ENCODE measurements around the gene LRIT3. TPM values are rescaled to one million over a fixed set of nuclear protein-coding genes. Genes with fewer than 3 reads are reported as not detected.

The LRIT3 gene
- total and polyA plus RNA-seq, 8 donors = 0.12 to 0.73 (median 0.44) TPM

DNA sequence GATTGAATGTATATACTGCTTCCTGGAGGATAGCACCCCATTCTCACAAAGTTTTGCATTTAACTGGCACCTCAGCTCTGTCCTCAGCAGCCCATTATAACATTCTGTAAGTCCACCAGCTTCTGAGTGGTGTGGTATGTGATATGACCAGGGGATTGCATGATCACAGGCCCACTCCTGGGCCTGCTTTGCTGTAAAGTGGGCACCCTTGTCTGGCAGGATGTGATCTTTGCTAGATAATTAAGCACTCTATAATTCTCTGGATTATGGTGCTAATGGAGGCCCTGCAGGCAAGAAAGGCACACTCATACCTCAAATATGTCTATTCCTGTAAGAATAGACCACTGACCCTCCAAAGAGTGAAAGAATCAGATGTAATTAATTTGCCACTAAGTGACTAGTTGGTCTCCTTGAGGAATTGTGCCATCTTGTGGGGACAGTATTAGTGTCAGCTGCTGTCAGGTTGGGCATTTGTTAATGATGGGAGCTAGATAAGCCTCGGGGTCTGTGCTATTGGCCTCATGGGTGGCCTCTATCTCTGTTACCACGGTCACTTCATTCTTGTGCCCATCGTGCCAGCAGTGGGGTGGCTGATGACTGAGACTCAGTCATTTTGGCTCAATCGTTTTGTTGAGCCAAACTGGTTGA lies 43.9 kb upstream of the LRIT3 start:
- peak in 1 of 4 donors; percentile 47 for DNase-seq
- Histone ChIP-seq H3K27me3 (no peaks in the 10 kb centered on the region), H3K36me3 (no peaks in the 10 kb centered on the region), H3K4me1 (peaks cover 0 to 9% of the 10 kb centered on the region in 2 donors), H3K4me3 (no peak overlapping the region), H3K27ac (no peak overlapping the region), H3K9me3 (no peaks in the 10 kb centered on the region)
- intact Hi-C loops (cut with DNase I) = no loop called here
- TF ChIP-seq, protein P1, sequence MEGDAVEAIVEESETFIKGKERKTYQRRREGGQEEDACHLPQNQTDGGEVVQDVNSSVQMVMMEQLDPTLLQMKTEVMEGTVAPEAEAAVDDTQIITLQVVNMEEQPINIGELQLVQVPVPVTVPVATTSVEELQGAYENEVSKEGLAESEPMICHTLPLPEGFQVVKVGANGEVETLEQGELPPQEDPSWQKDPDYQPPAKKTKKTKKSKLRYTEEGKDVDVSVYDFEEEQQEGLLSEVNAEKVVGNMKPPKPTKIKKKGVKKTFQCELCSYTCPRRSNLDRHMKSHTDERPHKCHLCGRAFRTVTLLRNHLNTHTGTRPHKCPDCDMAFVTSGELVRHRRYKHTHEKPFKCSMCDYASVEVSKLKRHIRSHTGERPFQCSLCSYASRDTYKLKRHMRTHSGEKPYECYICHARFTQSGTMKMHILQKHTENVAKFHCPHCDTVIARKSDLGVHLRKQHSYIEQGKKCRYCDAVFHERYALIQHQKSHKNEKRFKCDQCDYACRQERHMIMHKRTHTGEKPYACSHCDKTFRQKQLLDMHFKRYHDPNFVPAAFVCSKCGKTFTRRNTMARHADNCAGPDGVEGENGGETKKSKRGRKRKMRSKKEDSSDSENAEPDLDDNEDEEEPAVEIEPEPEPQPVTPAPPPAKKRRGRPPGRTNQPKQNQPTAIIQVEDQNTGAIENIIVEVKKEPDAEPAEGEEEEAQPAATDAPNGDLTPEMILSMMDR (IDR thresholded peaks at IDR 0.05) = peak in 1 of 2 donors; percentile 25
- ATAC-seq = peak; percentile 69

DNA sequence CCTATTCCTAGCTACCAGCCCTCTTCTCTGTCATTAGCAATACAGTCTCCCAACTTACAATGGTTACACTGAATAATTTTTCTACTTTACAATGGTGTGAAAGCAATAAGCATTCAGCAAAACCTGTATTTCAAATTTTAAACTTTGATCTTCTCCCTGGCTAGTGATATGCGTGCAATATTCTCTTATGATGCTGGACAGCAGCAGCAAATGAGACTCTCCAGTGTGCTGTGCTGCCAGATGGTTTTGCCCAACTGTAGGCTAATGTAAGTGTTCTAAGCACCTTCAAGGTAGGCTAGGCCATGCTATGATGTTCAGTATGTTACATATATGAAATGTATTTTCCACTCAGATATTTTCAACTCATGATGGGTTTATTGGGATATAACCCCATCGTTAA lies 38.3 kb upstream of the LRIT3 start:
- TF ChIP-seq, protein P1 (IDR thresholded peaks at IDR 0.05) = no peak
- Histone ChIP-seq H3K4me3 (no peak overlapping the region), H3K27ac (no peak overlapping the region), H3K36me3 (no peaks in the 10 kb centered on the region), H3K27me3 (no peaks in the 10 kb centered on the region), H3K9me3 (no peaks in the 10 kb centered on the region), H3K4me1 (no peaks in the 10 kb centered on the region)
- ATAC-seq (no peak), DNase-seq (no peak)
- intact Hi-C loops (cut with DNase I) = no loop called here

DNA sequence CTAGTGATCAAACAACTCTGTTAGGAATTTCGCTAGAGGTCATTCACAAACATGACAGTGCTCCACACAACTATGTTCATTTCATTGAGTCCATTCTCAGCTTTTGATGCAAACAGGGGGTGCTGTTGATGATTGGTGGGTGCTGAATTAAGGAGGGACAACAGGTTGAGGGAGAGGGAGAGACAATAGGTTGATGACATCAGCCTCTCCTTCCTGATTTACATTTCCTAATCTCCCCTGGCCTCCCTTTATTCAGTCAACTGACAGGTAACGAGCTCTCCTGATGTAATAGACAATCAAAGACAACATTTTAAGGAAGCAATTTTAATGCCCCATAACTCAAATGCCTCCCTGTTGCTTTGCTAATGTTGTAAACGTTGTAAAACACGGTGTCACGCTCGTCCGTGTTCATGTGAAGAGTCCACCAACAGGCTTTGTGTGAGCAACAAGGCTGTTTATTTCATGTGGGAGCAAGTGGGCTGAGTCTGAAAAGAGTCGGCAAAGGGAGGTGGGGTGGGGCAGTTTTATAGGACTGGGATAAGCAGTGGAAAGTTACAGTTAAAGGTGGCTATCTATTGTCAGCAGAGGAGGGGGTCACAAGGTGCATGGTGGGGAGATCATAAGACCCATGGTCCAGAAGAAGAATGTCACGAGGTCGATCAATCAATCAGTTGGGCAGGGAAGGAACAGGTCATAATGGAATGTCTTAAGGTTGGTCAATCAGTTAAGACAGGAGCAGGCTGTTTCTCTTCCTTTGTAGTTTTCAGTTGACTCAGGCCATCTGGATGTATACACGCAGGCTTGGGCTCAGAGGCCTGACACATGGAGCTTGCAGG lies 37.1 kb upstream of the LRIT3 start:
- TF ChIP-seq, protein P1 (IDR thresholded peaks at IDR 0.05) = no peak
- H3K4me3 ChIP-seq = no peak overlapping the region
- no peaks in the 10 kb centered on the region for H3K4me1 ChIP-seq
- no peak overlapping the region for H3K27ac ChIP-seq
- DNase-seq (no peak), ATAC-seq (no peak)
- no peaks in the 10 kb centered on the region for H3K27me3 ChIP-seq
- no peaks in the 10 kb centered on the region for H3K36me3 ChIP-seq
- intact Hi-C loops (cut with DNase I) = no loop called here
- no peaks in the 10 kb centered on the region for H3K9me3 ChIP-seq

DNA sequence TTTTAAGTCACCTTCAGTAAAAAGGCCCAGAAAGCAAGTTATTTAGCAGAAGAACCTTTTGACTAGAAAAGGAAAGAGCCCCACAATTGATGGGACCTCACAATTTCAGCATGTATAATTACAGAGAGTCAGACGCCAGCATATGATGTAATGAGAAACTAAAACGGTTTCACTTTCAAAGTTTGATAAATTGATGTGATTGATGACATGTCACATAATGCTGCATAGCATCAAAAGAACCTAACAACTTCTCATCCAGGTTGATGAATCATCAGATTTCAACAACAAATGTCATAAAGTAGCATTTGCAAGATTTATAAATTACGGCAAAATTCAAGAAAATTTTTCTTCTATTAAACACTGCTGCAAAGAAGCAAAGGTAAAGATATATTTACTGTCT lies 36.2 kb upstream of the LRIT3 start:
- no peaks in the 10 kb centered on the region for H3K36me3 ChIP-seq
- no peak for ATAC-seq
- H3K4me3 ChIP-seq = no peak overlapping the region
- intact Hi-C loops (cut with DNase I) = no loop called here
- no peaks in the 10 kb centered on the region for H3K9me3 ChIP-seq
- TF ChIP-seq, protein P1 (IDR thresholded peaks at IDR 0.05) = no peak
- no peak overlapping the region for H3K27ac ChIP-seq
- H3K27me3 ChIP-seq = no peaks in the 10 kb centered on the region
- H3K4me1 ChIP-seq = peaks cover 5 to 7% of the 10 kb centered on the region in 2 donors
- no peak for DNase-seq
